HG02981 (cell line): ENCODE data around the gene HGS.
A peak's percentile ranks its signal among the peaks of the same experiment; 100 is the strongest.
"Not testable (repeated sequence)": the region's sequence is repeated elsewhere in the genome, so short reads cannot be mapped to it uniquely, and the experiment has no call there.

Experiments used
- ATAC-seq: cut with Tn5 transposase; IDR thresholded peaks from one replicate; pipeline ENCODE4 v1.9.1; 2021; ENCODE audit warnings: mild to moderate bottlenecking, moderate library complexity; ENCODE audit not compliant: unreplicated experiment

HGS gene

GRCh38 chr17:81656118-81656743 is 27.6 kb upstream of the HGS start, which contains the start of gene PDE6G:
Gene PDE6G, minus strand, starts transcription at chr17:81656542. Its CDS starts 3,237 bp downstream, at chr17:81653305.
- no peak for ATAC-seq

DNA sequence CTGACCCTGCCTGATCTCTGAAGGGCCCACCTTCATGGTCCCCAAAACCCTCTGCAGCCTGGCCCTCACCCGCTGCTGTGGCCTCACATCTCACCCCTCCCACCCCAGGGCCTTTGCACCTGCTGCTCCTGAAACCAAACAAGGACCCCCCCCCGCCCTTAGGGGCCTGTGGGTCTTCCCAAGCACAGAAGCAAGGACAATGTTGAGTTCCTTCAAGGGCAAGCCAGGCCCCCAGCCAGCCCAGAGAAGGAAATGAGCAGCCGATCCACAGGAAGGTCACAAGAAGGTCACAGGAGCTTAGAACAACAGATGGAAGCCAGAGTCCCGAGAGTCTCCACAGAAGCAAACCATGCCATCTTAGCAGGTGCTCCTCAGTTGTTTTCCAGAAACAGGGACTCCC is 27.0 kb upstream of the HGS start:
- ATAC-seq: no peak

- no peak for ATAC-seq
Observed at GRCh38 chr17:81659038-81659437, 24.8 kb upstream of the HGS start.

DNA sequence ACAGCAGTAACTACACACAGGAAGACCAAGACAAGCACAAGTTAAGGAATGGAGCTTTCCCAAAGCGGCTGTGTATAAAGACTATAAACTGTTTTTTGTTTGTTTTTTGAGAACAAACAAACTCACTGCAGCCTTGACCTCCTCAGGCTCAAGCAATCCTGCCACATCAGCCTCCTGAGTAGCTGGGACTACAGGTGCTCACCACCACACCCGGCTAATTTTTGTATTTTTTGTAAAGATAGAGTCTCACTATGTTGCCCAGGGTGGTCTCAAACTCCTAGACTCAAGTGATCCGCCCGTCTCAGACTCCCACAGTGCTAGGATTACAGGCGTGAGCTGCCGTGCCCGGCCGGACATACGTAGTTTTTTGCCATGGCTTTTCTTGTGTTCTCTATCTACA is 23.4 kb upstream of the HGS start:
- no peak for ATAC-seq

GRCh38 chr17:81662002-81662401 is 21.8 kb upstream of the HGS start:
- no peak for ATAC-seq

- ATAC-seq: no peak
Observed at GRCh38 chr17:81664051-81664470, 19.8 kb upstream of the HGS start.

- ATAC-seq: no peak
Observed at GRCh38 chr17:81665205-81666091, 18.4 kb upstream of the HGS start.

GRCh38 chr17:81666092-81666341 is 17.8 kb upstream of the HGS start:
- ATAC-seq: no peak

GRCh38 chr17:81666342-81667191 is 17.2 kb upstream of the HGS start, which contains the start of the genes CCDC137 and OXLD1:
Gene CCDC137, plus strand, starts transcription at chr17:81666737. Its CDS starts 30 bp downstream, at chr17:81666767.
Gene OXLD1, minus strand, starts transcription at chr17:81666605. Its CDS starts 28 bp downstream, at chr17:81666577.
- ATAC-seq: peak; percentile 92

- no peak for ATAC-seq
Observed at GRCh38 chr17:81667754-81668153, 16.1 kb upstream of the HGS start.

GRCh38 chr17:81672504-81672903 is 11.3 kb upstream of the HGS start:
- no peak for ATAC-seq

- ATAC-seq: no peak
Observed at GRCh38 chr17:81672954-81673353, 10.9 kb upstream of the HGS start.

- no peak for ATAC-seq
Observed at GRCh38 chr17:81673561-81674258, 10.1 kb upstream of the HGS start.

DNA sequence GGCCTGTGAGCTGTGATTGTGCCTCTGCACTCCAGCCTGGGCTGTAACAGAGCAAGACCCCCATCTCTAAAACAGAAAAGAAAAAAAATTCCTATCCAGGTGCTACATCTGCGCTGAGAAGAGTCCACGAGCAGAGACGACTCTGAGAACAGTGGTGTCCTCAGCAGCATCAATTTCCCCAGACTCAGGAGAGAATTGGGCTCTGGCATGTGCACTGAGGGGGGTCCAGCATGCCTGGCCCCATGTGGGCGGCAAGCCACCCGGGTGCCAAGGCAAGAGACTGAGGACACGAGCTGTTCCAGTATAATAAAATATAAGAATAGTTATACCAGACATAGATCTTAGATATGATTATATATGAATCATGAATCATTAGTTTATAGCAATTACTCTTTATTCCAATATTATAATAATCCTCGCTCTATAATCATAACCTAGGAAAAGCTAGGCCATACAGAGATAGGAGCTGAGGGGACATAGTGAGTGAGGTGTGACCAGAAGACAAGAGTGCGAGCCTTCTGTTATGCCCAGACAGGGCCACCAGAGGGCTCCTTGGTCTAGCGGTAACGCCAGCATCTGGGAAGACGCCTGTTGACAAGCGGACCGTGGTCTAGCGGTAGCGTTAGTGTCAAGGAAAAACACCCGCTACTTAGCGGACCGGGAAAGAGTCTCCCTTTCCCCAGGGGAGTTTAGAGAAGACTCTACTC is 8.1 kb upstream of the HGS start:
- not testable (repeated sequence) for ATAC-seq

DNA sequence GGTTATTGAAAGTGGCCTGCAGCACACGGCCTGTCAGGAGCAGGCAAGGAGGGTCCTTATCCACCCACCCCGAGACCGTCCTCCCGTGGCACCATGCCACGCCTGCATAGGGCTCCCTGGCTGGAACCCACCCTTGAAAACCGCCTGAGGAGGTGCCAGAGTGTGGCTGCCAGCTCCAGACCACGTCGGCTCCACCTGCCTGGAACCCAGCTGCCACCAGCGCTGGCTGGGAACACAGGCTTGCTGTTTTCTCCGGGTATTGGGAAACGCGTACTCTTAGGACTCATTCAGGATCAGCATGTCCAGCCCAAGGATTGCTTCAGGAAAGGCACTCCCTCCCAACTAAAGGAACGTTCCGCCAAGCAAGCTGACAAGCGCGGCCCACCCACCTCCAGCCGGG is 6.9 kb upstream of the HGS start:
- no peak for ATAC-seq

DNA sequence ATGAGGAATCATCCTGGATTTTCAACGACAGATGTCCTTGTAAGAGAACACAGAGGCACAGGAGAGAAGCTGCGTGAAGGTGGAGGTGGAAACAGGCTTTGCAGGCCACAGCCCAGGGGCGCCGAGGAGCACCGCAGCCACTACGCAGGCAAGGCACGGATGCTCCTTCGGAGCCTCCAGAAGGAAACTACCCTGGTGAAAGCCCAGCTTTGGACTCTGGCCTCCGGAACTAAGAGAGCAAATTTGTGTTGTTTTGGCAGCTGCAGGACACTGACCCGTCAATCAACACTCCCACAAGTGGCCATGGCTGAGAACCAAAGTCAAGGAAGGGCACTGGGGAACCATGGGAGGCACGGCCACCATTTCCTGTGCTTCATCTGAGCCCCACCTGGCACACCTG is 3.7 kb upstream of the HGS start:
- ATAC-seq: no peak

DNA sequence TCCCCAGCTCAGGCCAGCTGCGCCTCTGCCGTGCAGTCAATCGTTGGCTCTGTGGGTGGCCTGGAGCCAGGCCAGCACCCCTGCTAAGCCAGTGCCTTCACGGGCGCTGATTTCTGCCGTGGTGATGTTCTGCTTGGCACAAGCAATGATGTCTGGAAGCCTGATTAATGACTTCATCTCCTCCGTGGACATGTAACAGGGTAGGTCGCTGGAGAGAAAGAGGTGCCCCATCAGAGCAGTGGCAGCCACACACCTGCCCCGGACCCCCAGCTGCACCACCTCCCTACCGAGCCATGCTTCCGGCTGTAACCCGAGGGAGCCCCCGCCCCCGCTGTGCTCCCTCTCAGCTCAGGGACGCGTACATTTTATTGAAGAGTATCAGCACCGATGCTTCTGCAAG is 2.1 kb upstream of the HGS start:
- ATAC-seq: no peak

DNA sequence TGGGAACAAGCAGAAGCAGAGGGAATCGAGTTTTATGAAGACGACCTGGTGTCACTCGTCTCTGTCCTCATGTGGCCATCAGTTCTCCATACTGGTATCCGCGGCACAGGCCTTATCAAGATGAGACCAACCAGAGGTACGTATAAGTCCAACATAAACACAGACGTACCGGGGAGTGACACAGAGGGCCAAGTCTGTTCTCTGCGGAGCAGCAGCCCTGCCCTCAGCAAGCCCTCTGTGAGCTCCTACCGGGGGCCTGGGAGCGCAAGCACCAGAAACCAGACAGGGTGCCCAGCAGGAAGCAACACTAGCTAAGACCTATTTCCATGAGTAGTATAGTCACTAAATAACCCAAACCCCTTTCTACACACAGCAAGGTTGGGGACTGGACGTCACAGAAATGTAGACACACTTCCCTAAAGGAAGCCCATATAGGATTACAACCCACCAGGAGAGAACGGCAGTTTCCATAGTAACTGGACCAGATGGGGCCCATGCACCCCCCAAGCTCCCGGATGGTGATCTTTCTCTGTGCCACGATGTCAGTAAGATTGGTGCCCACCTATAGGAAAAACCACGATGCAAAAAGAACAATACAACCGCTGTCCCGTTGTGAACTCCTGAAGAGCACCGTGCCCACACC is 1.1 kb upstream of the HGS start:
- ATAC-seq: no peak

GRCh38 chr17:81683208-81683583 is 615 bp upstream of the HGS start:
- ATAC-seq: no peak

GRCh38 chr17:81684442-81684911 is 666 bp downstream of the HGS start:
- ATAC-seq: no peak
